ENCODE data around the gene WDR37.
"Not testable (repeated sequence)": the region's sequence is repeated elsewhere in the genome, so short reads cannot be mapped to it uniquely, and the experiment has no call there.

Gene WDR37

GRCh38 chr10:1155791-1156615 lies 99.8 kb downstream of the WDR37 start:
- no peak for DNase-seq

DNA sequence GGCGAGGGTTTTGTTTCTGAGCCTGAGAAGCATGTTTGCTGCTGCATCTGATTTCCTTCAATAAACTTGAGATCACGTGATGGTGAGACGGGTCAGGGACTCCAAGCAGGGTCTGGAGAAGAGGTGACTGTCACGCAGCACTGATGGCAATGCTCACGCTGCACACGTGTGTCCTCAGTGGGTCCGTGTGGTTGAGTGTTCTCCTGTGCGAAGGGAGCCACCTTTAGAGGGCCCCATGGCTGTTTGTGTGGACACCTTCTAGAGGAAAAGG lies 100.4 kb downstream of the WDR37 start:
- no peak for DNase-seq

DNA sequence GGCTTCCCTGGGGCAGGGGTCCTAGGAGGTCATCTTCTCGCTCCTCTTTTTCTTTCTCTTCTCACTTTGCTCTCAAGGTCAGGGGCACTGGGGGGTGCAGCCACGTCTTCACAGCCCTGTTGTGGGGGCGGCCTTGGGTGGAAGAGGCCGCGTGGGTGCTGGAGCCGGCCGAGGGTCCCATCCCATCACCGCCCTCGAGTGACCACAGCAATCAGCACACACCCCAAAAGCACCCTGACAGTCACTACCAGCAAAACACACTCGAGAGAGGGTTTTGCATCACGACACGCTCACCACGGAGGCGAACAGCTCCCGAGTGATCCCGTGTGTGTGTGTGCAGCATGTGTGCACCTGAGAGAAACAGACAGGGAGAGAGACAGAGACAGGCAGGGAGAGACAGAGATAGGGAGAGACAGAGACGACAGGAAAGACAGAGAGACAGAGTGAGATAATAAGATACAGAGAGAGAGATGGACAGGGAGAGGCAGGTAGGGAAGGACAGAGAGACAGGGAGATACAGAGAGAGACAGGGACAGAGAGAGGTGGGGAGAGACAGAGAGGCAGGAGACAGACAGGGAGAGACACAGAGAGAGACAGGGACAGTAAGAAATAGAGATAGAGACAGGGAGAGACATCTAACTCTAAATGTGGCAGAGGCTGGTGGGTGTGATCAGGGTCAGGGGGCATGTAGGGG lies 100.9 kb downstream of the WDR37 start:
- DNase-seq: no peak

DNA sequence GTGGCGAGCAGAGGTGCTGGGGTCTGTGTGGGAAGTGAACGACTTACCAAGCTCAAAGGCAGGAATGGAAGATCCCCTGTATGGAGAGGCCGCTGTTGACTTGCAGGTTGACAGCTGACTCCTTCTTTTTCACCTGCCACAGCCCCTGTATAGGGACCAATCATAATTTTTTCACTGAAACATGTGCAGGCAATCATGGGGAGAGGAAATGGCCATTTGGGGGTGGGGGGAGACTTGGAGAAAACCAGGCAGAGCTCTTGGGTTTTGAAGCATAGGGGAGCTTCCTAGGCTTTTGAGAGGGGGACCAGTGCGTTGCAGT lies 101.4 kb downstream of the WDR37 start:
- DNase-seq: no peak

DNA sequence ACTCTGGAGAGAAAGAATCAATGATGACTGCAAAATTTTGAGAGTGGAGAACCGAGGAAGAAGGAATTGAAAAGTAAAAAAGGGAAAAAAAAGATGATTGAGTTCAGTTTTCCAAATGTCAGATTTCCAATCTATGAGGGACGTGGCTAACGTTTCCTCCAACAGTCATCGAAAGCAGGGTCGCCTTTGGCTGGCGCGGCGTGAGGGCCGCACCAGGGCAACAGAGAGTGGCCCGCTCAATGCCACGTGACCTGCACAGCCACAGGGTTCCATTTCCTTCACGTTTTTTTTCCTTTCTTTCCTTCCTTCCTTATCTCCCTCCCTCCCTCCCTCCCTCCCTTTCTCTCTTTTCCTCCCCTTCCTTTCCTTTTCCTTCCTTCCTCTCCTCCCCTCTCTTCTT lies 101.9 kb downstream of the WDR37 start:
- no peak for DNase-seq

- not testable (repeated sequence) for DNase-seq
Observed at GRCh38 chr10:1158536-1158935, 102.4 kb downstream of the WDR37 start.

- no peak for DNase-seq
Observed at GRCh38 chr10:1159131-1160061, 103.2 kb downstream of the WDR37 start.

DNA sequence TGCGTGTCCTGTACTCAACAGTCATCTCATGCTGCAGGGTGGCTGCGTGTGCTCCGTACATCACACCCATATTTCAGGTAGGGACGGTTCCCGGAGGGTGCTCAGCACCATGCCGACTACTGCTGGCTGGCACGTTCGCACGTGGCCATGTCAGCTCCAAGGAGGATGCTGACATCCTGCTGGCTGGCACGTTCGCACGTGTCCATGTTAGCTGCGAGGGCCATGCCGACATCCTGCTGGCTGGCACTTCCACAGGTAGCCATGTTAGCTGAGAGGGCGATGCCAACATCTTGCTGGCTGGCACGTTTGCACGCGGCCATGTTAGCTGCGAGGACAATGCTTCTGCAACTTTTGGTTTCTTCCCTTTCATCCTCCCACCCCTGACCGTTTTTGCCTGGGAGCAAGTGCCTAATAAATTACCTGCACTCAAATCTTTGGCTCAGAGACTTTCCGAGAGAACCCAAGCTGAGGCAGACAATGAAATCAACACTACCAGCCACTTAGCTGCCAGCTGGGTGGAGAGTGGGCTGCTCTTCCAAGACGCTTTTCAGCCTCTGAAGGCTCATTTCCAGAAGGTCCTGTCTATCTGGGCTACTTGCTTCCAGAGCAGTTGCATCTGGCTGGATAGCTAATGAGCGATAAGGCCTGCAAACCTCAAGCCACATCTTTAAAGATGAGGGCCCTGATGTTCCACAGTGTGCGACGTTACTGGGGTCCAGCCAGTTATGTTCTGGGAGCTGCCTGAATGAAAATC lies 104.6 kb downstream of the WDR37 start:
- DNase-seq: no peak

GRCh38 chr10:1161315-1161673 lies 105.1 kb downstream of the WDR37 start:
- not testable (repeated sequence) for DNase-seq

- no peak for DNase-seq
Observed at GRCh38 chr10:1162481-1163203, 106.5 kb downstream of the WDR37 start.

GRCh38 chr10:1163204-1163660 lies 107.0 kb downstream of the WDR37 start:
- DNase-seq: no peak

- DNase-seq: no peak
Observed at GRCh38 chr10:1163831-1164230, 107.6 kb downstream of the WDR37 start.

- DNase-seq: no peak
Observed at GRCh38 chr10:1166101-1166827, 110.1 kb downstream of the WDR37 start.

GRCh38 chr10:1166828-1167275 lies 110.7 kb downstream of the WDR37 start:
- no peak for DNase-seq

DNA sequence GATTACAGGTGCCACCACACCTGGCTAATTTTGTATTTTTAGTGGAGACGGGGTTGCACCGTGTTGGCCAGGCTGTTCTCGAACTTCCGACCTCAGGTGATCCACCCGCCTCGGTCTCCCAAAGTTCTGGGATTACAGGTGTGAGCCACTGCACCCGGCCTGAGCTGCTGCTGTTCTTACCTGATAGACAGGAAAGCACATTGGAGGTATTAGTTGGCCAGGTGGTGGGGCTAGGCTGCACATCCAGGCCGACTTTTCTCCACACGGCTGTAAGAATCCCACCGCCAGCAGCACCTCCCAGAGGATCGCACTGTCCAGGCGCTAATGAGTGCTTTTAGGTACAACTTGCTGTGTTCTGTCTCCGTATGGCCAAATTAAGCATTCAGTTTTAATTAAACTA lies 112.6 kb downstream of the WDR37 start:
- no peak for DNase-seq

GRCh38 chr10:1169186-1169885 lies 113.2 kb downstream of the WDR37 start:
- DNase-seq: no peak

GRCh38 chr10:1169981-1170866 lies 114.0 kb downstream of the WDR37 start:
- no peak for DNase-seq

- no peak for DNase-seq
Observed at GRCh38 chr10:1170867-1171180, 114.6 kb downstream of the WDR37 start.

- no peak for DNase-seq
Observed at GRCh38 chr10:1171182-1171581, 115.0 kb downstream of the WDR37 start.

GRCh38 chr10:1171586-1171985 lies 115.4 kb downstream of the WDR37 start:
- no peak for DNase-seq
